Muscle of back (tissue), 11 donors: Measurements from ENCODE around the gene TTC28. TPM values are rescaled to one million over a fixed set of nuclear protein-coding genes. Genes with fewer than 3 reads are reported as not detected.
"Not testable (repeated sequence)": the region's sequence is repeated elsewhere in the genome, so short reads cannot be mapped to it uniquely, and the experiment has no call there.

Source experiments
- DNase-seq, 3 donors: peaks; one replicate each; pipeline versions ENCODE4 v3.0.0 to v3.0.0-alpha.2; 2013
- polyA plus RNA-seq, 10 donors: library from polyadenylated mRNA; unstranded; fragments of 120-200 nt; gene quantifications; one replicate each; pipeline ENCODE4 v1.2.1, GENCODE V29; 2013; ENCODE audit not compliant: insufficient read length in 10 of 10

The TTC28 gene
- polyA plus RNA-seq, 10 donors = 21.0 to 29.9 (median 24.9) TPM

- DNase-seq = peak in 2 of 3 donors; percentile 69 to 84
Measured at GRCh38 chr22:28188178-28188879, 491.3 kb downstream of the TTC28 start.

GRCh38 chr22:28187612-28188011 lies 492.0 kb downstream of the TTC28 start:
- no peak for DNase-seq

- DNase-seq = no peak
Measured at GRCh38 chr22:28186641-28187040, 493.0 kb downstream of the TTC28 start.

GRCh38 chr22:28185130-28185529 lies 494.5 kb downstream of the TTC28 start:
- no peak for DNase-seq

GRCh38 chr22:28183078-28183860 lies 496.4 kb downstream of the TTC28 start:
- no peak for DNase-seq

GRCh38 chr22:28180804-28181731 lies 498.6 kb downstream of the TTC28 start:
- DNase-seq = peak in 1 of 3 donors; percentile 39

GRCh38 chr22:28179392-28179791 lies 500.2 kb downstream of the TTC28 start:
- no peak for DNase-seq

- no peak for DNase-seq
Measured at GRCh38 chr22:28175730-28176492, 503.7 kb downstream of the TTC28 start.

GRCh38 chr22:28174509-28174908 lies 505.1 kb downstream of the TTC28 start:
- no peak for DNase-seq

GRCh38 chr22:28172892-28173670 lies 506.6 kb downstream of the TTC28 start:
- peak in 1 of 3 donors; percentile 64 for DNase-seq

GRCh38 chr22:28171712-28172111 lies 507.9 kb downstream of the TTC28 start:
- no peak for DNase-seq

GRCh38 chr22:28171115-28171514 lies 508.5 kb downstream of the TTC28 start:
- no peak for DNase-seq

GRCh38 chr22:28169314-28169713 lies 510.3 kb downstream of the TTC28 start:
- not testable (repeated sequence) for DNase-seq

- no peak for DNase-seq
Measured at GRCh38 chr22:28155808-28156207, 523.8 kb downstream of the TTC28 start.

GRCh38 chr22:28154861-28155260 lies 524.8 kb downstream of the TTC28 start:
- peak in 1 of 3 donors; percentile 34 for DNase-seq

GRCh38 chr22:28151151-28151816 lies 528.4 kb downstream of the TTC28 start:
- DNase-seq = no peak

- no peak for DNase-seq
Measured at GRCh38 chr22:28148816-28149465, 530.7 kb downstream of the TTC28 start.

- no peak for DNase-seq
Measured at GRCh38 chr22:28147401-28147800, 532.2 kb downstream of the TTC28 start.
